ENCODE measurements around the gene CHI3L2.

Gene CHI3L2

GRCh38 chr1:111221633-111222291, 5.8 kb upstream of the CHI3L2 start:
- no peak for DNase-seq

GRCh38 chr1:111222308-111223125, 5.0 kb upstream of the CHI3L2 start:
- peak; percentile 21 for DNase-seq

- DNase-seq = no peak
These were observed 4.3 kb upstream of the CHI3L2 start for GRCh38 chr1:111223126-111223685.

- DNase-seq = no peak
These were observed 2.4 kb upstream of the CHI3L2 start for GRCh38 chr1:111225091-111225490.

- DNase-seq = no peak
These were observed 1.7 kb upstream of the CHI3L2 start for GRCh38 chr1:111225717-111226400.

- DNase-seq = no peak
These were observed 586 bp downstream of the CHI3L2 start for GRCh38 chr1:111227851-111228747.

- DNase-seq = no peak
These were observed 1.2 kb downstream of the CHI3L2 start for GRCh38 chr1:111228748-111229126.

GRCh38 chr1:111232134-111232533, 4.6 kb downstream of the CHI3L2 start:
- DNase-seq = no peak

GRCh38 chr1:111234258-111234657, 6.7 kb downstream of the CHI3L2 start:
- no peak for DNase-seq

GRCh38 chr1:111234866-111235265, 7.4 kb downstream of the CHI3L2 start:
- DNase-seq = no peak

- no peak for DNase-seq
These were observed 8.9 kb downstream of the CHI3L2 start for GRCh38 chr1:111236379-111236778.

- no peak for DNase-seq
These were observed 9.3 kb downstream of the CHI3L2 start for GRCh38 chr1:111236806-111237205.

GRCh38 chr1:111238056-111238795, 10.7 kb downstream of the CHI3L2 start:
- no peak for DNase-seq

- DNase-seq = no peak
These were observed 14.3 kb downstream of the CHI3L2 start for GRCh38 chr1:111241797-111242196.

GRCh38 chr1:111242805-111243523, 15.5 kb downstream of the CHI3L2 start:
- no peak for DNase-seq

GRCh38 chr1:111247125-111247838, 19.8 kb downstream of the CHI3L2 start:
- DNase-seq = no peak

- DNase-seq = no peak
These were observed 22.4 kb downstream of the CHI3L2 start for GRCh38 chr1:111249960-111250359.

GRCh38 chr1:111251570-111251969, 24.1 kb downstream of the CHI3L2 start:
- DNase-seq = no peak

- DNase-seq = no peak
These were observed 25.3 kb downstream of the CHI3L2 start for GRCh38 chr1:111252786-111253185.

- DNase-seq = no peak
These were observed 26.4 kb downstream of the CHI3L2 start for GRCh38 chr1:111253876-111254275.
